HG02588 (cell line): ENCODE data around the gene MXD1.
"Not testable (repeated sequence)": the region's sequence is repeated elsewhere in the genome, so short reads cannot be mapped to it uniquely, and the experiment has no call there.

Experiments
- ATAC-seq: cut with Tn5 transposase; IDR thresholded peaks from one replicate; pipeline ENCODE4 v1.9.1; 2021; ENCODE audit warnings: mild to moderate bottlenecking, moderate library complexity; ENCODE audit not compliant: unreplicated experiment

The MXD1 gene, protein sequence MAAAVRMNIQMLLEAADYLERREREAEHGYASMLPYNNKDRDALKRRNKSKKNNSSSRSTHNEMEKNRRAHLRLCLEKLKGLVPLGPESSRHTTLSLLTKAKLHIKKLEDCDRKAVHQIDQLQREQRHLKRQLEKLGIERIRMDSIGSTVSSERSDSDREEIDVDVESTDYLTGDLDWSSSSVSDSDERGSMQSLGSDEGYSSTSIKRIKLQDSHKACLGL

DNA sequence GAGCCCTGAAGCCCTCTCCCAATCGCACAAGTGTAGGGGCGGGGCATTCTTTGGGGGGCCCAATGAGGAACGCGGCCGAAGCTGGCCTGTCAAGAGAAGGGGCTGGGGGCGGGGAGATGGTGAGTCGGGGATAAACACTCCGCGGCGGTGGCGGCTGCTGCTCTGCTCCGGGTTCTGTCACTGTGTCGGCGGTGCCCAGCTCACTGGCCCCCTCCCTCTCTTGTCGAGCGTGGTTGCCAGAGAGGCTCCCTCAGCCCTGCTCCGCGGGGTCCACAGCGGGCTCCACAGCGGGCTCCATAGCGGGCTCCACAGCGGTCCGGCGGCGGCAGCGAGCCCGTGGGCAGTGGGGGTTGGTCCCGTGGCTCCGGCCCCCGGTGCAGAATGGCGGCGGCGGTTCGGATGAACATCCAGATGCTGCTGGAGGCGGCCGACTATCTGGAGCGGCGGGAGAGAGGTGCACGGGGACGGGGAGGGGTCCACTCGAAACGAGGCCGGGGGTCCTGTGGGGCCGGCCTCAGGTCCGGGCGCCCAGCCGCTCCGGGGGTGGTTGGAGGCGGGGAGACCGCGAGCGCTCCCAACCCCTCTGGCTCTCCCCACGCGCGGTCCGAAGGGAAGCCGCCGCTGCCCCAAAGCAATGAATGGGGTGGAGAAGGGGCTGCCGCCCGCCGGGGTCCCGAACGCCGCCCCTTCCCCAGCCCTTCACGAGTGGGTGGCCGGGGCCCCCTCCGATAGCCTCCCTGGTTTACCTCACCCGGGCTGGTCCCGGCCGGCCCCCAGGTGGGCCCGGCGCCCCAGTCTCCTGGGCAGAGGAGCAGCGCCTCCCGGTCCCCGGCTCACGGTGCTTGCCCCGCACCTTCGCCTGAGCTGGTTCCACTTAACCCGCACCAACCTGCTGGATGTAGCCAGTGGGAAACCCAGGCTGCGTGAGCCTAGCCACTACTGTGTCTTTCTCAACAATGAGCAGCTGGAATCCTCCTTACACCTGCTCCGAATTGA, at the start of gene MXD1:
TSS of gene MXD1 (plus strand) at position 160 of the 996 bp plus-strand sequence. CDS start at position 382, 222 bp downstream.
- ATAC-seq: no peak

DNA sequence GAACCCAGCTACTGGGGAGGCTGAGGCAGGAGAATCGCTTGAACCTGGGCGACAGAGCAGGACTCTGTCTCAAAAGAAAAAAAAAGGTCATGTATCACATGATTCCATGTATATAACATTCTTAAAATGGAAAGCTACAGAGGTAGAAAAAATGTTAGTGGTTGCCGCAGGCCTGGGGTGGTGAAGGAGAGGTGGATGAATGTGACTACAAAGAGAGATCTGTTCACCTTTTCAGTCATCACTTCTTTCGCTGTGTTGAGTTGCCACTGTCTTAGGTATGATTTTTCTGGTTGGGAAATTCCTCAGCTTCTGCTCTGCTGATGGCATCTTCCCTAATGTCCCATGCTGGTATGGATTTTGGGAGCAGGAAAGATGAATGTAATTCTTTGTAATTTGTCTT, 26.5 kb upstream of the MXD1 start:
- ATAC-seq: no peak

- no peak for ATAC-seq
These were observed 25.6 kb upstream of the MXD1 start for GRCh38 chr2:69889302-69889701.

GRCh38 chr2:69890881-69891280, 24.0 kb upstream of the MXD1 start:
- no peak for ATAC-seq

GRCh38 chr2:69892838-69893424, 22.0 kb upstream of the MXD1 start:
- not testable (repeated sequence) for ATAC-seq

DNA sequence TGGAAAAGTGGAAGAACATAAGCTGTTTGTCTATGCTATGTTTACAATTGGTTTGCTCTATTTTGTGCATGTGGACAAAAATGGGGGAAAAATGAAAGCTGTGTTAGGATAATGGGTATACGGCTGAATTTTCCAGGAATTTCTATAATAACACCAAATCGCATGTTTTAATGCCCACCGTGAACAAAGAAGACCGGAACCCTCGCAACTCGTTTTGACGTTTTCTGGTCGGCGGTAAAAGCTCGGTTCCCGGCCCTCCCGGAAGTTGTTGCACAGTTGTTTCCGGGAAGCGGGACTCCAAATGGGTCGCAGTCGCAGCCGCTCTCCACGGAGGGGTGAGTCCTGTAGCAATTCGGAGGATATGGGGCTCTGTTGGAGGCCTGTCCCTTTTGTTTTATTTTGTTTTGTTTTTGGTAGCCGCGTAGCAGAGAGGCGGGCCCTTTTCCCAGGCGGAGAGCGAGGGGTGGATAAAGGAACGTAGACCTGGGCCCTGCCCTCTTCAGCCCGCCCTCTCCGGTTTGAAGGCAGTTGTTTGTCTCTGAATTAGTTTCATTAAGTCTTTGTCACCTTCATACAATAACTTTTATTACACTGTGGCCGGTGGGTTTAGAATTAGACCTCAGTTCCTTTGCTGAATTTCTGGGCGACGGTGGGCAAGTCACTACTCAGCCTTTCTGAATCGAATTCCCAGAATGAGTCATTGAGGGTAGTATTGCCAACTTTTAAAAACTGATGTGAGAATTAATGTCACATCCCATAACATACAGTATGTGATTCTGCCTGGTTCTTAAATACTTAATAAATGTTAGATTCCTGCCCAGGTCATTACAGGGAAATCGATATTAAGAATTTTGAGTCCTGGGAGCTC, 21.0 kb upstream of the MXD1 start, which contains the start of gene SNRNP27:
TSS of gene SNRNP27 (plus strand) at position 273 of the 868 bp plus-strand sequence. CDS start at position 302, 29 bp downstream.
- ATAC-seq: peak; percentile 70

DNA sequence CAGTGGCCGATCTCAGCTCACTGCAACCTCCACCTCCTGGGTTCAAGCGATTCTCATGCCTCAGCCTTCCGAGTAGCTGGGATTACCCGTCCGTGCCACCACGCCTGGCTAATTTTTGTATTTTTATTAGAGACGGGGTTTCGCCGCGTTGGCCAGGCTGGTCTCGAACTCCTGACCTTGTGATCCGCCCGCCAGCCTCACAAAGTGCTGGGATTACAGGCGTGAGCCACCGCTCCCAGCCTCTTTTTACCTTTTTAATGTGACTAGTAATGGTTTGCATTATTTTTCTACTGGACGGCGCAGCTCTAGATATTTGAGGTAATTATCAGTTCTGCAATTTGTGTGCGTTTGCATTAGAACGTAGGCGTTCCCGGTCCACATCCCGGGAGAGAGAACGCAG, 20.2 kb upstream of the MXD1 start:
- not testable (repeated sequence) for ATAC-seq

DNA sequence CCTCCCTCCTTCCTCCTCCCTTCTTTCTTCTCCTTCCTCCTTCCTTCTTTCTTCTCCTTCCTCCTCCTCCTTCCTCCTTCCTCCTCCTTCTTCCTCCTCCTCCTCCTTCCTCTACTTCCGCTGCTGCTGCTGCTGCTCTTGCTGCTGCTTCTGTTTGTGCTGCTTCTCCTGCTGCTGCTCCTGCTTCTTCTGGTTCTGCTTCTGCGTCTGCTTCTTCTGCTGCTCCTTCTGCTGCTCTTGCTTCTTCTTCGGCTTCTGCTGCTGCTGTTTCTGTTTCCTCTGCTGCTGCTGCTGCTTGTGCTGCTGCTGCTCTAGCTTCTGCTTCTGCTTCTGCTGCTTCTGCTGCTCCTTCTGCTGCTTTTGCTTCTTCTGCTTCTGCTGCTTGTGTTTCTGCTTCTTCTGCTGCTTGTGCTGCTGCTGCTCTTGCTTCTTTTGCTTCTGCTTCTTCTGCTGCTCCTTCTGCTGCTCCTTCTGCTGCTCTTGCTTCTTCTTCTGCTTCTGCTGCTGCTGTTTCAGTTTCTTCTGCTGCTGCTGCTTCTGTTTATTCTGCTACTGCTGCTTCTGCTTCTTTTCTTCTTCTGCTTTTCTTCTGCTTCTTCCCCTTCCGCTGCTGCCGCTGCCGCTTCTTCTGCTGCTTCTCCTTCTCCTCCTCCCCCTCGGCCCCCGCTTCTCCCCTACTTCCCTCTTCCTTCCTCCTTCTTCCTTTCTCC, 12.5 kb upstream of the MXD1 start:
- ATAC-seq: no peak

DNA sequence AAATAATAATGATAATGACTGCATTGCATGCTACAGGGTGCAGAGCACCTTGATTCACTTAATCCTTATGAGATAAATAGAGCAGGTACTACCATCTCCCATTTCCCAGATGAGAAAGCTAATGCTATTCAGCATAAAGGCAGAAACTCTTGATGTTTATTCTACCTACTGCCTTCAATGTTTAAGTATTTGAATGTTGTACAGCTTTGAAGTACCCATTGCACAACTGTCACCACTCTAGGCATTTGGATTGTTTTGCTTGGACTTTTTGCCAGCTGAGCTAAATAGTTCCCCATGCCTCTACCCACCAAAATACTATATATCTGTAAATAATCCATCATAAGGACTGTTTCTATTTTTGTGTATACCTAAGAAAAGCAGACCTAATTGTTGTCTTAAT, 7.7 kb upstream of the MXD1 start:
- no peak for ATAC-seq

DNA sequence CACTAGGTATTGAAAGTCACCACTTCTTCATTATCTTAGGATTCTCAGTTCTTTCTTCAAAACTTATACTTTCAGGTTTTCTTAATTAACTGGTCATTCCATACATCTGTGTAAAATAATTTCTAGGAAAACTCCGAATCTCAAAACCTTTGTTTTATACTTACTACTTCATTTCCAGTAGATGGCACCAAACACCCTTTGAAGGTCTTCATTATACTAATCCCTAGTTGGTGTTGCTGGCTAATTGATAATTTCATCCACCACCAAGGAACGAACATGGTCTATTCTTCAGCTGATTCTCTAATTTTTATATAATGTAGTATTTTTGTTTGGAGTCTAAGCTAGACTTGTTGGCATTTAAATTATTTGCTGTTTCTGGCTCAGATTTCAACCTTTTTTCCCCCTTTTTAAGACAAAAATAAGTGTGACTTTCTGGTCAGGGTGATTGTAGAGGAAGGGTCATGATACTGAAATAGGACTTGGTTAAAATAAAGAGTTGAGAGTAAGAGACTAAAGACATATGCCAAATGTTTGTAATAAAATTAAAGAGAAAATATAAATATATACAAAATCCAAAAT, 2.8 kb upstream of the MXD1 start:
- ATAC-seq: no peak

DNA sequence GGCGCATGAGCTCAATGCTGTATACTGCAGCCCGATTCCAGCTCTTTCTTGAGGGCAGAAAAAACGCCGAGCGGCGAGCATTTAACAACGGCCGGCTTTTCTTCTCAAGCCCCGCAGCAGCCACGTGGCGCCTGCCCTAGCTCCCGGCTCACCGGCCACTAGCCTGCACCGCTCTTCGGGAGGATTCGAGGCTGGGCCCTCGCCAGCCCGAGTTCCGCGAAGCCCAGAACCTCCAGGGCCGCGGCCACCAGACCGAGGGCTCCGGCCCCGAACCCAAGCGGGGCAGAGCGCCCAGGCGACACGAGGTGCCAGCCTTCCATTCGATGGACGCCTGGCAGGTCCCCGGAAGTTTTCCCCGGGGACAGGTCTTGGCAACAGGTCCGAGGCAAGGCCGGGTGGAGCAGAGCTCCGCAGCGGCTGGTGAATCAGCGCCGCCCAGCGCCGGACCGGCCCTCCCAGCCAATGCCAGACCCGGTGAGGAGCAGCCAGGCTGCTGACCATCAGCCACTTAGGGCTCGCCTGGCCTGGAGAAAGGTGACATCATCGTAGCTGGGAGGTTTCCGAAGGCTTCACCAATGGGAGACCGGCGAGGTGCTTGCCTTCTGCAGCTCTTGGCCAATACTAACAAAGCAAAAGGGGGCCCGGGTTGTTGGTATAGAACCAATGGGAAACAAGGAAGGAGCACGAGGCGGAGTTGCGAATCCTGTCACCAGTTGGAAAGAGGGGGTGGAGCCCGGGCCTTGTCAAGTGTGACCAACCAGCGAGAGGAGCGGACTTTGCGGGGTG, 552 bp upstream of the MXD1 start:
- ATAC-seq: peak; percentile 87

GRCh38 chr2:69916106-69916505, 1.2 kb downstream of the MXD1 start:
- ATAC-seq: no peak

DNA sequence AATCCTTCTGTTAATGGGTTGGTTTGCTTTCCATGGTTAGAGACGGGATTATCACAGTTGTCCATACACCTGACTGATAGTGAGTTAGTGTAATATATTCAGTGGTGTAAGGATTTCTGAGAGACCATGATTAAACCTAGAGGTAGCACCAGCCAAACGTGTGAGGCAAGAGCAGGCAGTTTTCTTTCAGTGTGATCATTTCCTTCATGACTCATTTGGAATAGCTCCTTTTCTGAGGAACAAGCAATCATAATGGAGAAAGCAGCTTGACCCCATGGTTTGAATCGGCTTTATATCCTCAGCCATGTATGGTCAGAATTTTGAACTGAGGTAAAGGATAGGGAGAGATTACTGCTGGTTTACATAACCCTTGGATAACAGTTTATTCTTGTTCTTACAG, 2.9 kb downstream of the MXD1 start:
- ATAC-seq: no peak

- ATAC-seq: no peak
These were observed 3.5 kb downstream of the MXD1 start for GRCh38 chr2:69918401-69918800.

DNA sequence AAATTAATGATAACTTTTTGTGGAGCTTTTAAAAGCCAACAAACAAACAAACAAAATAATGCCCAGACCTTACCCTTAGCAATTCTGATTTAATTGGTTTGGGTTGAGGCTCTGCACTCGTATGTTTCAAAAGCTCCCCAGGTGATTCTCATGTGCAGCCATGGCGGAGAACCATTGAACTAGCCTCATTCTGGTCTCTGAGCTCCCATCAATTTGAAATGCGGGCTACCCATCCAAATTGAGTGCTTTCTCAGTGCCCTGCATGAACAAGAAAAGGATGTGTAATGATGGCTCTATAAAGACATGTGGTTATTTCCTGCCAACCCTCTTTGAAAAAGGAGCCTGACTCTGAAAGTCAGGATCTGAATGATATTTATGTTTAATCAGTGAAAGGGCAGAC, 8.2 kb downstream of the MXD1 start:
- ATAC-seq: no peak

DNA sequence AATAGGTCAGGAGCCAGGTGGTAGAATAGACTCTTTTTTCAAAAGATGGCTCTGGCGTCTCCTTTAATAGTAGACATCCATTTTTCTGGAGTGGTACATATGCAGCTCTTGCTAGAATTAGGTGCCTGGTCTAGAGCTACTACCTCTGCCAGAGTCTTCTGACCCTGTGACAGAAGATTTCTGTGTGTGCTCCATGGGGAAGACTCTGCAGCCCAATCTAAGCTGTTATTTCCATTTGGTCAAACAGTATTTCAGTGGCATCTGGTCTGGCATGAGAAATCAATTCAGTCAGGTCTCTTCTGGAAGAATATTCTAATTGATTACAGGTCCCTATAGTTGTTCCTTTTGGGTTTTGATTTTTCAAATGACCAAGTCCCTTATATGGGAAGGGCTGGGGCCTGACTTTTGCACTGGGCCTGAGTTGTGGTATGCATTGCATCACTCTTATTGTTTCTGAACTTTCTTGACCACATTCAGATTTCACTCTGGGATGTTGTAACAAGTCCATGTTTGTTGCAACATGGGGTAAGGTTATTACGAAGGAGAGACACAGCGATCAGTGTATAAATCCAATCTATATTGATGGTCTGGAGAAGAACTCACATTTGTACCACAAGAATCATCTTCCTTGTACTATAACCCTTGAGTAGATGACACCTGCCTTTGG, 12.1 kb downstream of the MXD1 start:
- no peak for ATAC-seq

DNA sequence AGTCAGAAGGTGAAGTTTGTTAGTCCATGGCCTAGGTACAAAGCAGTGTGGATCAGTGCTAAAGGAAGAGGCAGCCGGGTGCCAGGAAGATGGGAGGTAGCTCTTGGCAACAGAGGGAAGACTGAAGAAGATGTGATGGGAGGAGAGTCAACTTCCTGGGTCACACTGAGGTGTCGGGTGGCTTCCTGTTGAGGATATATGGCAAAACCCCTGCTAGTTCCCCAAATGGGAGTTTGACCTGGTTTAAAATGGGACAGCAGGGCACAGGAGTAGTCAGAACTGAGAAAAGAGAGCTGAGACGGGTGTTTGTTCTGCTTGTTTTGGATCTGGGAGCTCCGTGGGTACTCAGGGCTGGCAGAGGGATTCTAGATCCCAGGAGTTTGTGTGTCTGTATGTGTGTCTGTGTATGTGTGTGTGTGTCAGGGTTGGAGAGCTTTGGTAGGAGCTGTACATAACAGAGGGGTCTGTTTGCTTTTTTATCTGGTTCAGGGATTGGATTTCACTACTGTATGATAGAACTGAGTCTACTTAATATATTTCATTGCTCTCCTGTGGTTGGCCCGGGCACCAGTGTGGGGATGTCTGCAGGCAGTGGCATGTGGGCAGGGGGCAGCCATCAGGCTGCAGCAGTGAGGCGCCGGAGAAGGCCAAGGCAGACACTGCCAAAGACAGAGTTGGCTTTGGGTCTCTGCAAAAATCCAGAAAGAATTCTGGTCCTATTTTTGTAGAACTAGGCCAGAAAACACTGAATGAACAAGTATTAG, 17.1 kb downstream of the MXD1 start:
- ATAC-seq: no peak

DNA sequence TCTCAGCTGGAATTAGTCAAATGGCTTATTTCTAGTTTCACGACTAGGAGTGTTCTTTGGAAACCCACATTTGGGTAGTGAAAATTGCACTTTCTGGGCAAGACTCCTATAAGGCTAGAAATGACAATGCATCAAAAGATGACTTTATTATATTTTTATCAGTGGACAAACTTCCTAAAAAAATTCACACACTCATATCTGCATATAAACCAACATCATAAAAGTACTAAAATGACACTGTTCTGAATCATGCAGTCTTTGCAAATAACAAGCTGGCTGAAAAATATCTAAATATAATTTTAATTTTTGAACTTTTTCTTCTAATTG, 17.6 kb downstream of the MXD1 start:
- ATAC-seq: no peak
